ENCODE results near the gene LCAT. TPM values are rescaled to one million over a fixed set of nuclear protein-coding genes. Genes with fewer than 3 reads are reported as not detected.

Gene LCAT
- total RNA-seq, 1 experiment from 2014 or later, result 17.8 TPM

DNA sequence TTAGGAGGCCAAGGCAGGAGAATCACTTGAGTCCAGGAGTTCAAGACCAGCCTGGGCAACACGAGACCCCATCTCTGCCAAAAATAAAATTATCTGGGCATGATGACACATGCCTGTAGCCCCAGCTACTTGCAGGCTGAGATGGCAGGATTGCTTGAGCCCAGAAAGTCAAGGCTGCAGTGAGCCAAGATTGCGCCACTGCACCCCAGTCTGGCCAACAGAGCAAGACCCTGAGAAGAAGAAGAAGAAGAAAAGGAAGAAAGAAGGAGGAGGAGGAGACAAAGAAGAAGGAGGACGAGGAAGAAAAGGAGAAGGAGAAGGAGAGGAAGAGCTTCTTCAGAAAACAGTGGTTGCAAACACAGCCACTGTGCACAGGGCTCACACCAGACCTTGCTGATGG lies 44.8 kb upstream of the LCAT start:
- Histone ChIP-seq H3K4me1 (ENCODE audit: insufficient read depth, low read length) (no peaks in the 10 kb centered on the region; the same call in 1 of the 2 replicates), H3K14ac (ENCODE audit: insufficient read depth, low read length) (no peak overlapping the region), H4K8ac (replicated peaks; ENCODE audit: insufficient read length, low read depth, low read length) (no peak overlapping the region), H2AK5ac (ENCODE audit: insufficient read length, low read length) (no peak overlapping the region), H2BK120ac (ENCODE audit: low read depth, low read length, poor library complexity, severe bottlenecking) (no peak overlapping the region), H3K79me1 (ENCODE audit: insufficient read depth, low read depth, low read length, poor library complexity, severe bottlenecking) (no peaks in the 10 kb centered on the region), H3K9me3 (ENCODE audit: control insufficient read depth, low read depth, low read length) (no peaks in the 10 kb centered on the region), H2BK5ac (ENCODE audit: insufficient read length, low read length) (no peak overlapping the region), H2AFZ (ENCODE audit: low read length) (no peak overlapping the region), H3K79me2 (ENCODE audit: insufficient read depth, low read length) (no peaks in the 10 kb centered on the region), H3K27me3 (ENCODE audit: insufficient read depth, low read length) (no peaks in the 10 kb centered on the region), H3K4me2 (ENCODE audit: insufficient read depth, insufficient read length, low read length) (no peak overlapping the region), H4K5ac (ENCODE audit: insufficient read length, low read depth, low read length) (no peak overlapping the region), H3K23me2 (ENCODE audit: insufficient read length, low read depth, low read length, poor library complexity, severe bottlenecking) (no peaks in the 10 kb centered on the region), H3K4ac (ENCODE audit: low read depth, low read length) (no peak overlapping the region), H3T11ph (ENCODE audit: low read length) (no peak overlapping the region), H2BK20ac (ENCODE audit: low read depth, low read length, poor library complexity, severe bottlenecking) (no peak overlapping the region), H3K9ac (ENCODE audit: extremely low read depth, insufficient read length, low read length) (no peak overlapping the region), H2BK12ac (ENCODE audit: insufficient read length, low read depth, low read length) (no peak overlapping the region), H3K23ac (ENCODE audit: insufficient read length, low read depth, low read length) (no peak overlapping the region), H3K18ac (ENCODE audit: insufficient read length, low read depth, low read length) (no peak overlapping the region), H2BK15ac (ENCODE audit: low read depth, low read length) (no peak overlapping the region), H3K27ac (ENCODE audit: insufficient read length, low read depth, low read length) (no peak overlapping the region), H3K56ac (ENCODE audit: insufficient read length, low read depth, low read length) (no peak overlapping the region), H4K20me1 (ENCODE audit: control insufficient read depth, insufficient read depth, insufficient read length) (no peaks in the 10 kb centered on the region), H4K91ac (ENCODE audit: insufficient read length, low read depth, low read length) (no peak overlapping the region)
- no peaks in the 10 kb centered on the region; a peak in 1 of 7 replicates for H3K36me3 Mint-ChIP-seq (ENCODE audit: insufficient read depth in 1 of 3, low read depth in 3 of 3)
- no CpG with 5 or more reads among the region's 3 CpGs for WGBS (ENCODE audit: extremely low coverage, insufficient read length, low lambda C conversion rate)
- H3K4me3 Mint-ChIP-seq, result no peak overlapping the region
- H3K27me3 Mint-ChIP-seq (ENCODE audit: low read depth), result peaks cover 26% of the 10 kb centered on the region
- no peak overlapping the region; a peak in 2 of 7 replicates for H3K27ac Mint-ChIP-seq
- peaks cover under 1 to 1% of the 10 kb centered on the region in 2 experiments; a peak in 2 of 4 replicates for H3K4me1 Mint-ChIP-seq
- no peak for TF ChIP-seq CTCF (conservative IDR thresholded peaks at IDR 0.05)
- no peak for DNase-seq
- H3K9me3 Mint-ChIP-seq, result no peaks in the 10 kb centered on the region

Measured in H9 (cell line).